Uterus (tissue), 2 donors: ENCODE results near the gene NDUFS2.

ENCODE experiments used
- CTCF ChIP-seq, 4 experiments: fragments of 200-600 bp in 2 of 4; fragments of 450-650 bp in 2 of 4; sonication (generic) in 2 of 4; IDR thresholded peaks; one replicate each; pipeline ENCODE4 v1.5.1; 2016 to 2019; ENCODE audit warnings: antibody characterized with exemption in 4 of 4, mild to moderate bottlenecking in 2 of 4, moderate library complexity in 1 of 4
- POLR2A ChIP-seq, 2 donors: fragments of 450-650 bp; IDR thresholded peaks; one replicate each; pipeline ENCODE4 v1.6.1; 2016; ENCODE audit warnings: antibody characterized with exemption in 2 of 2, mild to moderate bottlenecking in 1 of 2, moderate library complexity in 1 of 2

DNA sequence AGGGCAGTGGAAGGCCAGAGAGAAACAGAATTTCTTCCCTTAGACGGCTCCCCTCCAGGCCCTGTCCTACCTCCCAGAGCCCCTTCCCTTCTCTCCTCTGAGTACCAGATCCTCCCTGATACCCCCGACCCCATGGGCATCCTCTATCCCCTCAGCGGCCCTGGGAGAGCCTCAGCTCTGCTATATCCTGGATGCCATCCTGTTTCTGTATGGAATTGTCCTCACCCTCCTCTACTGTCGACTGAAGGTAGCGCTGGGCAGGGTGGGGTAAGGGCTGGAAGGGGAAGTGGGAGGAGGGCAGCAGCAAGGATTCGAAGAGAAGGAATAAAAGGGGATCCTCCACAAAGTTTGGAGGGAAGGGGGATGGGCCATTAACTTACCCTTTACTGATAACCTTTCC lies 15.7 kb downstream of the NDUFS2 start:
- TF ChIP-seq POLR2A (IDR thresholded peaks at IDR 0.05): no peak
- TF ChIP-seq CTCF (IDR thresholded peaks at IDR 0.05): no peak
